ENCODE measurements around the gene ACTR3C. TPM values are rescaled to one million over a fixed set of nuclear protein-coding genes. Genes with fewer than 3 reads are reported as not detected.
"Not testable (repeated sequence)": the region's sequence is repeated elsewhere in the genome, so short reads cannot be mapped to it uniquely, and the experiment has no call there.

The ACTR3C gene
- polyA plus RNA-seq, 3 donors: 0.55 to 1.9 (median 1.7) TPM

DNA sequence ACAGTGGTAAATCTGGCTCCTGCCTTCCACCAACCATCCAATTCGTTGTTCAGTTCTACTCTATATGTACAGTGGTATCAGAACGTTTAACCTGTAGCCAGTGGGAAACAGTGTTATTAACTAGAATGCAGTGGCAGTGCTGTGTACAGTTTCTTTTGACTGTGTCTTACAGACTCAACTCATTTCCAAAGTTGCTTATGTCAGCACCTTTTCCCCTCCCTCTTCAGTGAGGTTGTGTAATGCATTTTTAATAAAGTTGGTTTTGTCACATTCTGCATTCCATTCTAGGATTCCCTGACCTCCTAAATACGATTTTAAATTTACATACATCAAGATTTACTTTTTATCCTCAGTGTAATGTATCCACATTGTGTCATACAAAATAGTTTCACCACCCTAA is 97.9 kb downstream of the ACTR3C start:
- H3K4me1 ChIP-seq (ENCODE audit: control insufficient read depth in 1 of 2, insufficient read depth in 2 of 2, low read length in 2 of 2); H3K9me3 Mint-ChIP-seq; H2AFZ ChIP-seq (ENCODE audit: insufficient read depth, low read depth, low read length, poor library complexity, severe bottlenecking); H4K20me1 ChIP-seq (ENCODE audit: insufficient read depth, low read length); H3K27ac ChIP-seq (ENCODE audit: low read depth in 1 of 2, low read length in 2 of 2); intact Hi-C loops (cut with micrococcal nuclease); H3K4me3 ChIP-seq (replicated peaks in 1 of 3; ENCODE audit: low read depth in 2 of 3, low read length in 3 of 3); H3K4me3 Mint-ChIP-seq; H3K9ac ChIP-seq (ENCODE audit: insufficient read depth, low read length, poor library complexity, severe bottlenecking); H3K36me3 Mint-ChIP-seq; H3K4me1 Mint-ChIP-seq; H3K4me2 ChIP-seq (replicated peaks; ENCODE audit: extremely low read depth, low read length, poor library complexity, severe bottlenecking); DNase-seq; H3K27ac Mint-ChIP-seq; H3K9me3 ChIP-seq (replicated peaks in 1 of 2; ENCODE audit: control insufficient read depth in 1 of 2, insufficient read depth in 1 of 2, low read length in 2 of 2); H3K79me2 ChIP-seq (ENCODE audit: insufficient read depth, low read length); H3K36me3 ChIP-seq (replicated peaks in 1 of 2; ENCODE audit: control insufficient read depth in 1 of 2, insufficient read depth in 2 of 2, low read length in 2 of 2): not testable (repeated sequence)
- H3K27me3 ChIP-seq (ENCODE audit: control insufficient read depth in 2 of 2, insufficient read depth in 2 of 2, low read length in 2 of 2): peaks cover 6 to 12% of the 10 kb centered on the region in 2 donors
- WGBS (ENCODE audit: insufficient coverage): no CpG with 5 or more reads among the region's 3 CpGs
- H3K27me3 Mint-ChIP-seq (ENCODE audit: low read depth in 3 of 3): peaks cover 20 to 22% (median 20%) of the 10 kb centered on the region in 3 donors

DNA sequence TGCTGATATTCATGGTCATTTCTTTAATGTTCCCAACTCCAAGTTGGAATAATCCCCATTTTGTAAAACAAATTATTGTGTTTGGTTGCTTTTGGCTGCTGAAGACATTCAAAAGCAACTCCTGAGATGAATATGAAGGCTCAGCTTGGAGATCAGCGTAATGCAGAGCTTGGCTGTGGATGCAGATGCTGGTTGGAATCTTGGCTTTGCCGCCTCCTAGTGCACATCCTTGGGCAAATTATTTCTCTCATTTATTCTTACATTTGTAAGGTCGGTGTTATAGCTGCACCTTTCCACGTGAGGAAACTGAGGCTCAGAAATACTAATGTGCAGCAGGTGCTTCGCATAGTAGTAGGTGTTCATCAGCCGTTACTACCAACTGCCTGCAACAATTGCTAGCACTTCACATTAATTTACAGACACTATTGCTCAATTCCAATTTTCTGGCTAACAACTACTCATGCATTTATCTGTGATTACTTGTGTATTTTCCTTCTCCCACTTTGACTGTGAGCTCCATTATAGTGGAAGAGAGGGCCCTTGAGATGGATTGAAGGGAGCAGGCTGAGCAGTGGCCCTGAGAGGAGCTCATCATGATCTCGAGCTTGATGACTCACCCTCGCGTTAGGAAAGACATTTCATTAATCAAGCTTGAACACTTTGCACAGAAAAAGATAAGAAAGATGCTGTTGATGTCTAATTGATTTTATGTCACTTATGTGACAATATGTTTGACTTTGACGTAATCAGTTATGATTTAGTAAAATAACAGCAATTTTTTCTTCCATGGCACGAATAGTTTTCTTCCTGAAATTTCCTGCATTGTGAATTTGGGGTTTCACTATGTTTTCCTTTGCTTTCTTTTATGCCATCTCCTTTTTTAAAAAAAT is 101.0 kb downstream of the ACTR3C start:
- H3K27ac Mint-ChIP-seq; H3K4me2 ChIP-seq (replicated peaks; ENCODE audit: extremely low read depth, low read length, poor library complexity, severe bottlenecking); H3K36me3 ChIP-seq (replicated peaks in 1 of 2; ENCODE audit: control insufficient read depth in 1 of 2, insufficient read depth in 2 of 2, low read length in 2 of 2); H3K9ac ChIP-seq (ENCODE audit: insufficient read depth, low read length, poor library complexity, severe bottlenecking); H3K9me3 ChIP-seq (replicated peaks in 1 of 2; ENCODE audit: control insufficient read depth in 1 of 2, insufficient read depth in 1 of 2, low read length in 2 of 2); H4K20me1 ChIP-seq (ENCODE audit: insufficient read depth, low read length); intact Hi-C loops (cut with micrococcal nuclease); H3K9me3 Mint-ChIP-seq; H2AFZ ChIP-seq (ENCODE audit: insufficient read depth, low read depth, low read length, poor library complexity, severe bottlenecking); H3K4me3 ChIP-seq (replicated peaks in 1 of 3; ENCODE audit: low read depth in 2 of 3, low read length in 3 of 3); H3K27ac ChIP-seq (ENCODE audit: low read depth in 1 of 2, low read length in 2 of 2); H3K36me3 Mint-ChIP-seq; H3K79me2 ChIP-seq (ENCODE audit: insufficient read depth, low read length); H3K4me1 ChIP-seq (ENCODE audit: control insufficient read depth in 1 of 2, insufficient read depth in 2 of 2, low read length in 2 of 2); DNase-seq: not testable (repeated sequence)
- peaks cover 8 to 17% of the 10 kb centered on the region in 2 donors for H3K27me3 ChIP-seq (ENCODE audit: control insufficient read depth in 2 of 2, insufficient read depth in 2 of 2, low read length in 2 of 2)
- WGBS (ENCODE audit: insufficient coverage): no CpG with 5 or more reads among the region's 11 CpGs
- peaks cover 24 to 32% (median 26%) of the 10 kb centered on the region in 3 donors for H3K27me3 Mint-ChIP-seq (ENCODE audit: low read depth in 3 of 3)
- H3K4me1 Mint-ChIP-seq: peaks cover 12% of the 10 kb centered on the region
- peak overlapping the region in 1 of 2 donors; percentile 55 for H3K4me3 Mint-ChIP-seq

DNA sequence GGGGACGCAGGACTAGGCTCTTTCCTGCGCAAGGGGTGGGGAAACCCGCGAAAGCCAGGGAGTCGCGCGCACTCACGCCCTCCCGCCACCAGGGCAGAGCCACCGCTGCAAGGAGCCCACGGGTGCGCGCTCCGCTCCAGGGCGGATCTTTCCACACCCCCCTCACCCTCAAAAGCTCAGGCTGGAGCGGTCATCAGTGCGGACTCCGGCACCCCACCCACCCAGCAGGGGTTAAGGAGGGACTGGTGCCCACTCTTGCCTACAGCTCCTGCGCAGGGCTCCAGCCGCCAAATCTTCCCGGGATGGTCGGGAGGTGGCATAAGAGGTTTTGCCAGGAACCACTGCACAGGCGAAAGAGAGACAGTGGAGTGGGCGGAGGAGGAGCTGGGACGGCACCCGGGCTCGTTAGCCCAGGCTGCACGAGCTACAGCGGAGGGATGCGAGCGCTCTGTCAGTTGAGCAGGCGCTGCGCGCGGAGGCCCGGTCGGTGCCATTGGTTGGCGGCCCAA is 102.6 kb downstream of the ACTR3C start:
- H3K9me3 Mint-ChIP-seq: not testable (repeated sequence)
- WGBS (ENCODE audit: insufficient coverage): 2% methylated on average over 21 of the region's 38 CpGs

DNA sequence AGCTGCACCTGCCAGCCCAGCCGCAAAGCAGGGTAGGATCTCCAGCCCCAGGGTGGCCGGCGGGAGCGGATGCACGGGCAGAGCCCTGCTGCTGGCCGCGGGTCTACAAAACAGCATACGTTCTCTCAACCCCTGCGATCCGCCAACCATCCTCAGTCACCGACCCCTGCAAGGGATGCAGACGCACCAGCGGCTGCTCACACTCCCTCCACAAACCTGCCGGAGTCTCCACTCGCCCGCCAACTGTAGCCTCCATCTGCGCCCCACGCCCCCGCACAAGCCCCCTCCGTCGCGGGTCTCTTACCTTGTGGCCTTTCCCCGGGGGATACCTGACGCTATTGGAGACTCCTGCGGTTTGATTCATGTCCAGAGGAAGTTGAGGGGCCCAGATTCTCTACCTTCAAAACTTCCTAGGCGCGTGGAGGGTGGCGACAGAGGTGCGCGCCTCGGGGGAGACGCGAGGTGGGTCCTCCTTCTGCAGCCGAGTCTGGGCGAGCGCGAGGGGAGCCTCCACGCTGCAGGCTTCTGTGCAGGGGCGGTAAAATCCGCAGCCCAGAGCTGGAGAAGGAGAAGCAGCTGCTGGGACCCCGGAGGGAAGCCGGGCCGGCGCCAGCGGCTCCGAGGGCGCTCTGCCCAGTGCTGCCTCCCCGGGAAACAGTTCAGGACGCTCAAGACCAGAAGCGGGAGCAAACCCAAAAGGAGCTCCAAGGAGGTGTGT is 103.2 kb downstream of the ACTR3C start:
- H3K9me3 ChIP-seq (replicated peaks in 1 of 2; ENCODE audit: control insufficient read depth in 1 of 2, insufficient read depth in 1 of 2, low read length in 2 of 2); H3K4me3 ChIP-seq (replicated peaks in 1 of 3; ENCODE audit: low read depth in 2 of 3, low read length in 3 of 3); H3K79me2 ChIP-seq (ENCODE audit: insufficient read depth, low read length); H4K20me1 ChIP-seq (ENCODE audit: insufficient read depth, low read length); H3K4me1 ChIP-seq (ENCODE audit: control insufficient read depth in 1 of 2, insufficient read depth in 2 of 2, low read length in 2 of 2); H3K36me3 ChIP-seq (replicated peaks in 1 of 2; ENCODE audit: control insufficient read depth in 1 of 2, insufficient read depth in 2 of 2, low read length in 2 of 2); intact Hi-C loops (cut with micrococcal nuclease); H3K27ac Mint-ChIP-seq; H3K9me3 Mint-ChIP-seq; DNase-seq; H3K36me3 Mint-ChIP-seq; H3K4me2 ChIP-seq (replicated peaks; ENCODE audit: extremely low read depth, low read length, poor library complexity, severe bottlenecking); H3K27ac ChIP-seq (ENCODE audit: low read depth in 1 of 2, low read length in 2 of 2); H2AFZ ChIP-seq (ENCODE audit: insufficient read depth, low read depth, low read length, poor library complexity, severe bottlenecking); H3K9ac ChIP-seq (ENCODE audit: insufficient read depth, low read length, poor library complexity, severe bottlenecking): not testable (repeated sequence)
- Mint-ChIP-seq H3K27me3 (ENCODE audit: low read depth in 3 of 3) (peaks cover 20 to 32% (median 22%) of the 10 kb centered on the region in 3 donors), H3K4me3 (peak overlapping the region in 1 of 2 donors; percentile 86), H3K4me1 (peaks cover 12% of the 10 kb centered on the region)
- peaks cover 8 to 17% of the 10 kb centered on the region in 2 donors for H3K27me3 ChIP-seq (ENCODE audit: control insufficient read depth in 2 of 2, insufficient read depth in 2 of 2, low read length in 2 of 2)
- WGBS (ENCODE audit: insufficient coverage): 2% methylated on average over 16 of the region's 50 CpGs

More for the DNA sequence above, 102.6 kb downstream of the ACTR3C start:
- H3K9me3 ChIP-seq (replicated peaks in 1 of 2; ENCODE audit: control insufficient read depth in 1 of 2, insufficient read depth in 1 of 2, low read length in 2 of 2); H3K36me3 Mint-ChIP-seq; H4K20me1 ChIP-seq (ENCODE audit: insufficient read depth, low read length); H3K27ac ChIP-seq (ENCODE audit: low read depth in 1 of 2, low read length in 2 of 2); H2AFZ ChIP-seq (ENCODE audit: insufficient read depth, low read depth, low read length, poor library complexity, severe bottlenecking); H3K27ac Mint-ChIP-seq; DNase-seq; H3K9ac ChIP-seq (ENCODE audit: insufficient read depth, low read length, poor library complexity, severe bottlenecking); intact Hi-C loops (cut with micrococcal nuclease); H3K4me3 ChIP-seq (replicated peaks in 1 of 3; ENCODE audit: low read depth in 2 of 3, low read length in 3 of 3); H3K4me1 ChIP-seq (ENCODE audit: control insufficient read depth in 1 of 2, insufficient read depth in 2 of 2, low read length in 2 of 2); H3K4me2 ChIP-seq (replicated peaks; ENCODE audit: extremely low read depth, low read length, poor library complexity, severe bottlenecking); H3K79me2 ChIP-seq (ENCODE audit: insufficient read depth, low read length); H3K36me3 ChIP-seq (replicated peaks in 1 of 2; ENCODE audit: control insufficient read depth in 1 of 2, insufficient read depth in 2 of 2, low read length in 2 of 2): not testable (repeated sequence)
- peaks cover 8 to 17% of the 10 kb centered on the region in 2 donors for H3K27me3 ChIP-seq (ENCODE audit: control insufficient read depth in 2 of 2, insufficient read depth in 2 of 2, low read length in 2 of 2)
- Mint-ChIP-seq H3K4me1 (peaks cover 12% of the 10 kb centered on the region), H3K4me3 (peak overlapping the region in 1 of 2 donors; percentile 74), H3K27me3 (ENCODE audit: low read depth in 3 of 3) (peaks cover 20 to 32% (median 22%) of the 10 kb centered on the region in 3 donors)

All from CD14-positive monocyte (primary cell).